Heart left ventricle (tissue), 13 donors: Measurements from ENCODE around the gene CLSTN2.

Experiments used
- CTCF ChIP-seq, 12 donors: fragments of 200-600 bp; sonication (generic) in 4 of 12; IDR thresholded peaks; one replicate each; pipeline versions ENCODE4 v1.5.0 to v1.8.0; 2018 to 2022; ENCODE audit warnings: antibody characterized with exemption in 12 of 12, mild to moderate bottlenecking in 5 of 12
- POLR2A ChIP-seq, 2 donors: fragments of 450-650 bp; IDR thresholded peaks; one replicate each; pipeline ENCODE4 v1.6.1; 2017; ENCODE audit warnings: antibody characterized with exemption in 2 of 2, mild to moderate bottlenecking in 2 of 2, moderate library complexity in 2 of 2
- donor health status: ischemic (EF 13 %, LVEDD 7.1; RV severe dilation, severe dysfunction).
- donor health status: DM: no; HTN: yes; CAD: no.
- donor health status: DM: no; HTN: no; CAD: no.
- donor health status: ischemic (EF 25% LVEDD 6.9; RV normal size, moderate dysfunction).
- donor health status: ischemic (EF 25% LVEDD 5.7; RV mildly dilated, moderate dysfunction).
- donor health status: ischemic (EF 35%, LVEDD 5.7; RV mildly dilated, moderate dysfunction).
- donor health status: nonischemic (EF 11% LVEDD 7.7; RV severe dilation, severe dysfunction).
- donor health status: DM: yes; HTN: yes; CAD: no.
- donor health status: PGD.
- donor health status: ischemic (EF 29% LVEDD 5.4; RV normal size, mild dysfunction).
- donor health status: nonischemic (EF 23%, LVEDD 6.1; RV moderate dilation, normal function).

GRCh38 chr3:140303875-140304274, 368.9 kb downstream of the CLSTN2 start:
- no peak for TF ChIP-seq POLR2A (IDR thresholded peaks at IDR 0.05)
- TF ChIP-seq CTCF (IDR thresholded peaks at IDR 0.05) = no peak
